GM12874 (cell line): Measurements from ENCODE around the gene PPP2R5C.

Source experiments
- TF ChIP-seq, protein P1 (sequence below): IDR thresholded peaks from 2 replicates; pipeline ENCODE4 v1.5.1; 2011; ENCODE audit warnings: low read depth, mild to moderate bottlenecking, control low read depth, low read length, moderate library complexity; ENCODE audit not compliant: insufficient read depth

The PPP2R5C gene

DNA sequence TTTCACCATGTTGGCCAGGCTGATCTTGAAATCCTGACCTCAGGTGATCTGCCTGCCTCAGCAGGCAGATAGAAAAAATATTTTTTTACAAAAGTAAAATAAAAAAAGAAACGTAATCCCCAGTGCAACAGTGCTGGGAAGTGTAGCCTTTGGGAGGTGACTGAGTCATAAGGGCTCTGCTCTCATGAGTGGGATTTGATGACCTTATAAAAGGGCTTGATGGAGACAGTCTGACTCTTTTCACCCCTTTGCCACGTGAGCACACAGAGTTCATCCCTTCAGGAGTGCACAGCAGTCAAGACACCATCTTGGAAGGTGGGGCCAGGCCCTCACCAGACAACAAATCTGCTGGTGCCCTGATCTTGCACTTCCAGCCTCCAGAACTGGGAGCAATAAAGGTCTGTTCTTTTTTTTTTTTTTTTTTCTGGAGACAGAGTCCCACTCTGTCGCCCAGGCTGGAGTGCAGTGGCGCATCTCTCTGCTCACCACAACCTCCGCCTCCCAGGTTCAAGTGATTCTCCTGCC is 178.2 kb downstream of the PPP2R5C start:
- TF ChIP-seq, protein P1, sequence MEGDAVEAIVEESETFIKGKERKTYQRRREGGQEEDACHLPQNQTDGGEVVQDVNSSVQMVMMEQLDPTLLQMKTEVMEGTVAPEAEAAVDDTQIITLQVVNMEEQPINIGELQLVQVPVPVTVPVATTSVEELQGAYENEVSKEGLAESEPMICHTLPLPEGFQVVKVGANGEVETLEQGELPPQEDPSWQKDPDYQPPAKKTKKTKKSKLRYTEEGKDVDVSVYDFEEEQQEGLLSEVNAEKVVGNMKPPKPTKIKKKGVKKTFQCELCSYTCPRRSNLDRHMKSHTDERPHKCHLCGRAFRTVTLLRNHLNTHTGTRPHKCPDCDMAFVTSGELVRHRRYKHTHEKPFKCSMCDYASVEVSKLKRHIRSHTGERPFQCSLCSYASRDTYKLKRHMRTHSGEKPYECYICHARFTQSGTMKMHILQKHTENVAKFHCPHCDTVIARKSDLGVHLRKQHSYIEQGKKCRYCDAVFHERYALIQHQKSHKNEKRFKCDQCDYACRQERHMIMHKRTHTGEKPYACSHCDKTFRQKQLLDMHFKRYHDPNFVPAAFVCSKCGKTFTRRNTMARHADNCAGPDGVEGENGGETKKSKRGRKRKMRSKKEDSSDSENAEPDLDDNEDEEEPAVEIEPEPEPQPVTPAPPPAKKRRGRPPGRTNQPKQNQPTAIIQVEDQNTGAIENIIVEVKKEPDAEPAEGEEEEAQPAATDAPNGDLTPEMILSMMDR: no peak

DNA sequence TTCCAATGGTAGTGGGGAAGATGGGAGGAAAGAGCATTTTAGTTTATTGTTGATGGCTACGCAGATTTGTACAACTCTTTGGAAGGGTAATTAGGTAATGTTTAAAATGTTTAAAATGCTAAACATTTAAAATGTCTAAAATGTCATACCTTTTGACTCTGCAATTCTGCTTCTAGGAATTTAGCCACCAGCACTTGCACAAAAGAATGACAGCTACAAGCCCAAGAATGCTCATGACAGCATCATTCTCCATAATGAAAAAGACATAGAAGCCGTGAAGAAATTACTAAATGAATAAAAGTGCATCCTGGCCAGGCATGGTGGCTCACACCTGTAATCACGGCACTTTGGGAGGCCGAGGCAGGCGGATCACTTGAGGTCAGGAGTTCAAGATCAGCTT is 182.9 kb downstream of the PPP2R5C start:
- TF ChIP-seq, protein P1: no peak

DNA sequence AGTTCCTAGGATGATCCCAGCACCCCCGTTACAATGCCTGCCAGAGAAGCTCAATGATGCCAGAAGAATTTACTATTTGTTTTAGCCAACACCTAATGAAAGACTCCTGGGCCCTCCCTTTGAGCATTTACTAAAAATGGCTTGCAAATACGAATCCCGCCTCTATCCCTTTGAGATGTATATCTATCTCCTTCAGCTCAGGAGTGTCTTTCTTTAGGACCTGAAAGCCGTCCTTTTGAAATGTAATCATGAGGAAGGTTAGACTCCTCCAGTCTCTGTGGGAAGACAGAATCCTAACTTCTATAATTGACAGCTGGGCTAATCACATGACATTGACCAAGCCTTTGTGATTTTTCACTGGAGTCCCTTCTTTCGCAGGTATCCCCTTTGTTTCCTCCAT is 183.7 kb downstream of the PPP2R5C start:
- TF ChIP-seq, protein P1: no peak

DNA sequence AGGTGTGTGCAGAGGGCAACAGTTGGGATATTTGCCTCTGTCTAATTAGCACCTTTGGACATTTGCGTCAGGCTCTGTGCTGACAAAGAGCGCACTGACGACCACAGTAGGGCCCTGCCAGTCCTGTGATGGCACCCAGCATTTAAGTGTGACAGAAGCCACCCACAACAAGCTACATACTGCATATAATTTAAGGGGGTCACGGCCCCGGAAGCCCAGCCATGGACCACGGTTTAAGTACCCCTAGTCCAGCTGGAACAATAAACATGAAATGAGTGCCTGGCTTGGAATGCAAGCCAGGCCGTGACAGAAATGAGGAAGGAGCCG is 186.0 kb downstream of the PPP2R5C start:
- TF ChIP-seq, protein P1: no peak

DNA sequence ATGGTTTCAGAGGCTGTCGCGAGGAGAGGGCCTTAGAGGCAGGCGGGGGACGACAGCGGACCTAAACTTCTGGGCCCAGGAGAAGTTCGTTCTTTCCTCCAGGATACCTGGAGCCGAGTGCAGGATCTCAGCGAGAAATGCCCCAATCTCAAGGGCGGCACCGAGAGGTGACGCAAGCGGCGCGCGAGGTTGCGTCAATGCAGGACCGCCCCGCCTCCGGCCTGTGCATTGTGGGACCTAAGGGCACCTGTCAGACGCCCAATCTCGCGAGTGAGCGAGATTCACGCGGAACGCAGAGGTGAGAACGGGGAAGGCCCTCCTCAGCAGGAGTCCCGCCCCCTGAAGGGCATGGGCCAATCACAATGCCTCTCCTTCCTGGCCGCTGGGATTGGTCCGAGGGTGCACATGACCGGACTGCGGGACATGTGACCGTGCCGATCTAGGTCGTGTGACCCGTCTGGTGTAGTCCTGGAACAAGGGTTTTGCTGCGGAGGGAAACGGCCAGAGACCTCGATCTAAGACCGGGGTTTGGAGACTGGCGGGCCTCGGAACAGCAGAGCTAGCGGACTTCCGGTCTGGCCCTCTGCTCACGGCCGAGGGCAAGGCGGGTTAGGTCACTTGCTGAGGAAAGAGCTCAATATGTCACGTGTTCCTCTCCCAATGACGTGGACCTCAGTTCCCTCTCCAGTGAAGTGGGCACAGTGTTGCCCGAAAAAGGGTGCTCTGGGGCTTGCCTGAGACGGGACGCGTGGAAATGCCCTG is 186.6 kb downstream of the PPP2R5C start:
- TF ChIP-seq, protein P1: no peak

DNA sequence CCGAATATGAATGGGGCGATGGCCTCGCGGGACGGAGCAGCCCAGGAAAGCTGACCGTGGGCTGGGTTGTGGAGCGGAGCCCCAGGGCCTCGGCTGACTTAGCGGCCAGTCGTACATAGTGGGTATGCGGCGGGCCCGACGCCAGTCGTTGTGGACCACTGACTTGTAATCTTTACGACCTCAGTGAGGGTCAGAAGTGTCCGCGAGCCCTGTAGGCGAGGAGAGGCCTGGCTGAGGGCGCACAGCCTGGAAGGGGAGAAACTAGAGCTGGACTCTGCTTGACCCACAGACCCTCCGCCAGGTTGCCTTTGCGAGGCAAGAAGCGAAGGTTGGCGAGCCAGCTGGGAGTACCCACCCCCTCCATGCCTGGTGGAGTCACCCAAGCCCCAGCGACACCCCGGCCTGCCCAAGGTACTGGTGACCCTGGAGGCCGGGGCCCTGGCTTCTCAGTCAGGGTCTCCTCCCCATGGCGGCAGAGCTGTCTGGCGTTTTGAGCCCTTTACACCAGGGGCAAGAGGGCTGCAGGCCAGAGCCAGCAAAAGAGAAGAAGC is 187.2 kb downstream of the PPP2R5C start:
- TF ChIP-seq, protein P1: no peak

DNA sequence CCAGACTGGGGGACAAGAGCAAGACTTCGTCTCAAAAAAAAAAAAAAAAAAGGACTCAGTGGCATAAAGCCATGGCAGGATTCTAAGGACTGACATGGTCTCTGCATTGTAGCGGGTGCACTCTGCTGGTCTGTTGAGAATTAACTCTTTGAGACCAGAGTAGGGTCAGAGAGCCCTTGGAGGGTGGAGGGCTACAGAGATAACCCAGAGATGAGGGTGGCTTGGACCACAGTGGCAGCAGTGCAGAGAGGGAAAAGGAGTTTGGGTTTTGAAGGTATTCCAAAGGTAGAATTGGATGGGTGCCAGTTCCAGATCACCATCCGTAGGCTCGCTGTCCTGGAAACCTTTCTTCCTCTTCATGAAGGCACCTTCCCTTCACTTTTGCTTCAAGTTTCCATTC is 188.6 kb downstream of the PPP2R5C start:
- TF ChIP-seq, protein P1: no peak
